Common myeloid progenitor, CD34-positive (primary cell): ENCODE measurements around the gene DOHH.
A peak's percentile ranks its signal among the peaks of the same experiment; 100 is the strongest.

ENCODE experiments used
- CTCF ChIA-PET: fragments of 350-600 bp; sonication (Branson Sonifier 250); formaldehyde crosslinking; loops from one replicate; lab custom pipeline; 2021; ENCODE audit warnings: antibody characterized with exemption; lab: Charles Lee
- POLR2A ChIA-PET: fragments of 350-600 bp; sonication (Branson Sonifier 250); formaldehyde crosslinking; loops from one replicate; lab custom pipeline; 2021; ENCODE audit warnings: antibody characterized with exemption; lab: Charles Lee
- DNase-seq, 3 donors: peaks; one replicate each; pipeline versions ENCODE4 v3.0.0 to v3.0.0-alpha.2; 2013
- H3K27ac ChIP-seq, 2 experiments: 1 replicate in 1 of 2; 2 replicates in 1 of 2; pipeline ENCODE4 v1.7.0; 2013; ENCODE audit warnings: inconsistent platforms in 2 of 2, low read length in 2 of 2, mild to moderate bottlenecking in 2 of 2, low read depth in 1 of 2, moderate library complexity in 1 of 2; ENCODE audit not compliant: severe bottlenecking in 2 of 2, insufficient read depth in 1 of 2, poor library complexity in 1 of 2
- H3K27me3 ChIP-seq, 5 experiments: replicated peaks in 2 of 5; 1 replicate in 3 of 5; 2 replicates in 2 of 5; pipeline versions ENCODE4 v1.6.1 to v1.7.0; 2013; ENCODE audit warnings: low read length in 4 of 5, mild to moderate bottlenecking in 2 of 5, moderate library complexity in 2 of 5, inconsistent platforms in 1 of 5; ENCODE audit not compliant: insufficient read depth in 5 of 5, control insufficient read depth in 4 of 5
- H3K36me3 ChIP-seq, 4 experiments: 1 replicate in 2 of 4; 2 replicates in 2 of 4; pipeline versions ENCODE4 v1.6.1 to v1.7.0; 2013; ENCODE audit warnings: low read length in 3 of 4, control low read depth in 1 of 4, mild to moderate bottlenecking in 1 of 4; ENCODE audit not compliant: control insufficient read depth in 4 of 4, insufficient read depth in 4 of 4
- H3K4me1 ChIP-seq, 4 experiments: 1 replicate in 3 of 4; 2 replicates in 1 of 4; pipeline versions ENCODE4 v1.6.1 to v1.7.1; 2013; ENCODE audit warnings: low read length in 3 of 4, mild to moderate bottlenecking in 3 of 4, control low read depth in 1 of 4, inconsistent platforms in 1 of 4, moderate library complexity in 1 of 4; ENCODE audit not compliant: control insufficient read depth in 4 of 4, insufficient read depth in 4 of 4; ENCODE audit errors: control extremely low read depth in 1 of 4
- H3K4me3 ChIP-seq, 7 experiments: 1 replicate in 4 of 7; 2 replicates in 3 of 7; pipeline versions ENCODE4 v1.5.1 to v1.7.0; 2013; ENCODE audit warnings: mild to moderate bottlenecking in 7 of 7, low read length in 6 of 7, moderate library complexity in 6 of 7, inconsistent platforms in 2 of 7, low read depth in 2 of 7, control low read depth in 1 of 7; ENCODE audit not compliant: insufficient read depth in 4 of 7, control insufficient read depth in 1 of 7; ENCODE audit errors: extremely low read depth in 1 of 7
- H3K9me3 ChIP-seq, 5 experiments: 1 replicate in 4 of 5; 2 replicates in 1 of 5; pipeline versions ENCODE4 v1.6.1 to v1.7.1; 2013; ENCODE audit warnings: low read length in 4 of 5, mild to moderate bottlenecking in 2 of 5, inconsistent platforms in 1 of 5, low read depth in 1 of 5, moderate library complexity in 1 of 5; ENCODE audit not compliant: control insufficient read depth in 4 of 5, insufficient read depth in 2 of 5; ENCODE audit errors: control extremely low read depth in 1 of 5
- WGBS: methylation state at CpG from one replicate; pipeline ENCODE4 v1.1.5; 2013; ENCODE audit not compliant: insufficient coverage; 5-methylcytosine and 5-hydroxymethylcytosine counted together

The DOHH gene

GRCh38 chr19:3519126-3519525 is 18.7 kb upstream of the DOHH start:
- H3K4me1 ChIP-seq = peaks cover 0 to 3% (median 1%) of the 10 kb centered on the region in 4 experiments
- CTCF ChIA-PET = interaction anchor here (0.5 to 1.8 kb wide), 4 partner anchors 13 to 66 kb away, joined by 3 to 5 read pairs (median 4); partner anchors contain the start of genes FZR1 and GIPC3
- no peak for DNase-seq
- H3K27ac ChIP-seq = peak overlapping the region in 1 of 2 experiments; percentile 5
- WGBS = 96% methylated on average over 17 of the region's 18 CpGs
- POLR2A ChIA-PET = no interaction called here
- no peaks in the 10 kb centered on the region for H3K9me3 ChIP-seq
- peaks cover 0 to 43% (median 31%) of the 10 kb centered on the region in 4 experiments for H3K36me3 ChIP-seq
- no peaks in the 10 kb centered on the region for H3K27me3 ChIP-seq
- H3K4me3 ChIP-seq = no peak overlapping the region

DNA sequence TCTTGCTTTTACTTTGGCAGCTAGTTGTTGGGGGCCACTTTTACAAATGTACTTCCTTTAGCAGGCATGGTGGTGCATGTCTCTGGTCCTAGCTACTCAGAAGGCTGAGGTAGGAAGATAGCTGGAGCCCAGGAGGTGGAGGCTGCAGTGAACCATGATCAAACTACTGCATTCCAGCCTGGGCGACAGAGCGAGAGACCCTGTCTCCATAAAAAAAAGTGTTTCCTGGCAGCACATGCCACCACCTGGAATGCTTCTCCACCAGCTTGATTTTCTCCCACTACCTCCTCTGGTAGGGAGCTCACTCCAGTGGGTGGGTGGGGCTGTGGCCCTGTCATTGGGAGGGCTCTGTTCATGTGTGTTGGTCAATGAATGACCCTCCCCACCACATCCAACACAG is 18.2 kb upstream of the DOHH start:
- POLR2A ChIA-PET = no interaction called here
- 92% methylated on average over 2 of the region's 2 CpGs for WGBS
- Histone ChIP-seq H3K4me1 (peaks cover 0 to 3% (median 1%) of the 10 kb centered on the region in 4 experiments), H3K9me3 (no peaks in the 10 kb centered on the region), H3K36me3 (peaks cover 0 to 38% (median 30%) of the 10 kb centered on the region in 4 experiments), H3K27me3 (no peaks in the 10 kb centered on the region), H3K4me3 (no peak overlapping the region), H3K27ac (no peak overlapping the region)
- DNase-seq = no peak
- CTCF ChIA-PET = interaction anchor here (0.5 to 1.8 kb wide), 3 partner anchors 12 to 33 kb away, joined by 3 to 5 read pairs (median 4); partner anchors contain the start of gene FZR1

- H3K4me3 ChIP-seq = no peak overlapping the region
- H3K9me3 ChIP-seq = no peaks in the 10 kb centered on the region
- ChIA-PET CTCF (interaction anchor here (1.3 to 1.8 kb wide), 2 partner anchors 12 to 27 kb away, joined by 4 to 5 read pairs; partner anchors contain the start of gene FZR1), POLR2A (no interaction called here)
- WGBS = 97% methylated on average over 10 of the region's 10 CpGs
- no peaks in the 10 kb centered on the region for H3K27me3 ChIP-seq
- H3K36me3 ChIP-seq = peaks cover 0 to 36% (median 28%) of the 10 kb centered on the region in 4 experiments
- no peak overlapping the region for H3K27ac ChIP-seq
- no peak for DNase-seq
- H3K4me1 ChIP-seq = peaks cover 0 to 3% (median 1%) of the 10 kb centered on the region in 4 experiments
These were observed 17.8 kb upstream of the DOHH start for GRCh38 chr19:3518255-3518654.

DNA sequence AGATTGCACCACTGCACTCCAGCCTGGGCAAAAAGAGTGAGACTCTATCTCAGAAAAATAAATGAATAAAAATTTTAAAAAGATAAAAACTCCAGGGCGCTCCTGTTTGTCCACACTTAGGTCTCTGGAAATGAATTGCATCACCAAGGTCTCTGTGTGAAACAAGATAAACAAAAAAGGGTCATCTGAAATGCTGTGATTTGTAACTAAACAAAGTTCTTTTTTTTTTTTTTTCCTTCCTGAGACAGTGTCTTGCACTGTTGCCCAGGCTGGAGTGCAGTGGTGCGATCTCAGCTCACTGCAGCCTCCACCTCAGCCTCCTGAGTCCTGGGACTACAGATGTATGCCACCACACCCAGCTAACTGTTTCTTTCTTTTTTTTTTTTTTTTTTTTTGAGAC is 17.2 kb upstream of the DOHH start:
- 100% methylated on average over 1 of the region's 2 CpGs for WGBS
- Histone ChIP-seq H3K27me3 (no peaks in the 10 kb centered on the region), H3K27ac (no peak overlapping the region), H3K4me1 (peaks cover 0 to 3% (median 1%) of the 10 kb centered on the region in 4 experiments), H3K4me3 (no peak overlapping the region), H3K9me3 (no peaks in the 10 kb centered on the region), H3K36me3 (peaks cover 0 to 32% (median 25%) of the 10 kb centered on the region in 4 experiments)
- CTCF ChIA-PET = interaction anchor here (1.2 to 1.3 kb wide), 2 partner anchors 11 to 19 kb away, joined by 3 to 4 read pairs; partner anchors contain the start of gene FZR1
- no peak for DNase-seq
- POLR2A ChIA-PET = interaction anchor here (0.7 kb wide), 1 partner anchor 83 kb away, joined by 4 read pairs; no protein-coding TSS in a partner anchor

DNA sequence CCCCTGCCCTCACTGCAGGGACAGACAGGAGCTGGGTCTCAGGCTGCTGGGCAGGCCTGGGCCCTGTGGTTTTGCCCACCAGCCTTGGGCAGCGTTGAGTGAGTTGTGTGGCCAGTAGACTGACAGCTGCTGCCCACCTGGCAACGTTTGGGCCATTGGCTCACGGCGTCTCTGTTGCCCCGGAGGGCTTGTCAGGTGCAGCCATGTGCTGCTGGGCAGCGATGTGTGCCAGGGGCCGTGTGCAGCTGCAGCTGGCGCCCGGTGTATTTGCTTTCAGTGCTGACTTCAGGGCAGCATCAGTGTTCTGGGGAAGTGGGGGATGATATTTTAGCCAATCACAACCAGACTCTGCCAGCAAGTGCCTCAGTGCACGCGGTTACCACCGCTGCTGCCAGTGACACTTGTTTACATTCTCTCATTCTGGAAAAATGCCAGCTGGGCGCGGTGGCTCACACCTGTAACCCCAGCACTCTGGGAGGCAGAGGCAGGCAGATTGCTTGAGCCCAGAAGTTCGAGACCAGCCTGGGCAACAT is 16.3 kb upstream of the DOHH start:
- no peaks in the 10 kb centered on the region for H3K27me3 ChIP-seq
- no peak overlapping the region for H3K27ac ChIP-seq
- H3K9me3 ChIP-seq = no peaks in the 10 kb centered on the region
- no peak overlapping the region for H3K4me3 ChIP-seq
- ChIA-PET CTCF (interaction anchor here (0.8 to 1.2 kb wide), 2 partner anchors 20 to 48 kb away, joined by 3 read pairs; no protein-coding TSS in a partner anchor), POLR2A (no interaction called here)
- H3K36me3 ChIP-seq = peaks cover 0 to 35% (median 22%) of the 10 kb centered on the region in 4 experiments
- 95% methylated on average over 10 of the region's 15 CpGs for whole genome bisulfite sequencing
- peak in 2 of 3 donors; percentile 20 to 41 for DNase-seq
- H3K4me1 ChIP-seq = peaks cover 0 to 3% (median 1%) of the 10 kb centered on the region in 4 experiments

GRCh38 chr19:3515891-3516422 is 15.5 kb upstream of the DOHH start:
- ChIA-PET CTCF (no interaction called here), POLR2A (no interaction called here)
- H3K27ac ChIP-seq = no peak overlapping the region
- H3K36me3 ChIP-seq = peaks cover 0 to 42% (median 27%) of the 10 kb centered on the region in 4 experiments
- H3K4me3 ChIP-seq = no peak overlapping the region
- no peaks in the 10 kb centered on the region for H3K27me3 ChIP-seq
- WGBS = 95% methylated on average over 15 of the region's 15 CpGs
- H3K4me1 ChIP-seq = peaks cover 0 to 3% (median under 1%) of the 10 kb centered on the region in 4 experiments
- H3K9me3 ChIP-seq = no peaks in the 10 kb centered on the region
- no peak for DNase-seq

- H3K4me1 ChIP-seq = peaks cover 0 to under 1% (median 0%) of the 10 kb centered on the region in 4 experiments
- 96% methylated on average over 12 of the region's 12 CpGs for WGBS
- POLR2A ChIA-PET = no interaction called here
- H3K27ac ChIP-seq = no peak overlapping the region
- H3K4me3 ChIP-seq = no peak overlapping the region
- H3K36me3 ChIP-seq = peaks cover 0 to 45% (median 26%) of the 10 kb centered on the region in 4 experiments
- CTCF ChIA-PET = interaction anchor here (1.2 kb wide), 1 partner anchor 14 kb away, joined by 3 read pairs; no protein-coding TSS in a partner anchor
- H3K9me3 ChIP-seq = no peaks in the 10 kb centered on the region
- DNase-seq = no peak
- H3K27me3 ChIP-seq = no peaks in the 10 kb centered on the region
These were observed 14.5 kb upstream of the DOHH start for GRCh38 chr19:3514930-3515329.
